ENCODE data around the gene MGLL.

MGLL gene

GRCh38 chr3:127822041-127822681 lies at the start of gene MGLL:
TSS of gene MGLL (minus strand) at chr3:127822515. CDS start at chr3:127822318, 197 bp downstream.
- no peak for DNase-seq (ENCODE audit: low read depth)

GRCh38 chr3:127870156-127870555 lies 47.8 kb upstream of the MGLL start:
- DNase-seq (ENCODE audit: low read depth): no peak

- peak; percentile 43 for DNase-seq (ENCODE audit: low read depth)
Observed at GRCh38 chr3:127867986-127868385, 45.7 kb upstream of the MGLL start.

- no peak for DNase-seq (ENCODE audit: low read depth)
Observed at GRCh38 chr3:127867412-127867811, 45.1 kb upstream of the MGLL start.

- DNase-seq (ENCODE audit: low read depth): peak; percentile 69
Observed at GRCh38 chr3:127865941-127866340, 43.6 kb upstream of the MGLL start.

- DNase-seq (ENCODE audit: low read depth): no peak
Observed at GRCh38 chr3:127860211-127860696, 37.9 kb upstream of the MGLL start.

GRCh38 chr3:127859730-127860129 lies 37.4 kb upstream of the MGLL start:
- DNase-seq (ENCODE audit: low read depth): no peak

- no peak for DNase-seq (ENCODE audit: low read depth)
Observed at GRCh38 chr3:127858937-127859336, 36.6 kb upstream of the MGLL start.

GRCh38 chr3:127858521-127858920 lies 36.2 kb upstream of the MGLL start:
- DNase-seq (ENCODE audit: low read depth): no peak

GRCh38 chr3:127857333-127857732 lies 35.0 kb upstream of the MGLL start:
- DNase-seq (ENCODE audit: low read depth): peak; percentile 10

- no peak for DNase-seq (ENCODE audit: low read depth)
Observed at GRCh38 chr3:127856801-127857200, 34.5 kb upstream of the MGLL start.

- no peak for DNase-seq (ENCODE audit: low read depth)
Observed at GRCh38 chr3:127855246-127855645, 32.9 kb upstream of the MGLL start.

GRCh38 chr3:127853681-127854080 lies 31.4 kb upstream of the MGLL start:
- no peak for DNase-seq (ENCODE audit: low read depth)

GRCh38 chr3:127851899-127852298 lies 29.6 kb upstream of the MGLL start:
- DNase-seq (ENCODE audit: low read depth): no peak

- no peak for DNase-seq (ENCODE audit: low read depth)
Observed at GRCh38 chr3:127849368-127849767, 27.1 kb upstream of the MGLL start.

- DNase-seq (ENCODE audit: low read depth): peak; percentile 14
Observed at GRCh38 chr3:127848131-127849129, 26.1 kb upstream of the MGLL start.

- DNase-seq (ENCODE audit: low read depth): no peak
Observed at GRCh38 chr3:127847236-127847720, 25.0 kb upstream of the MGLL start.

GRCh38 chr3:127846576-127846975 lies 24.3 kb upstream of the MGLL start:
- no peak for DNase-seq (ENCODE audit: low read depth)

- no peak for DNase-seq (ENCODE audit: low read depth)
Observed at GRCh38 chr3:127844326-127844942, 22.1 kb upstream of the MGLL start.

GRCh38 chr3:127840671-127841070 lies 18.4 kb upstream of the MGLL start:
- DNase-seq (ENCODE audit: low read depth): no peak

GRCh38 chr3:127839099-127839498 lies 16.8 kb upstream of the MGLL start:
- DNase-seq (ENCODE audit: low read depth): no peak
